HEK293 (cell line): ENCODE data around the gene TMC4.

Source experiments
- CTCF ChIP-seq: fragments of 450-650 bp; formaldehyde crosslinking; IDR thresholded peaks from 2 replicates; pipeline ENCODE4 v1.5.1; 2016; ENCODE audit warnings: missing biosample characterization, missing genetic modification characterization
- ZBTB20 ChIP-seq: fragments of 450-650 bp; formaldehyde crosslinking; IDR thresholded peaks from 2 replicates; pipeline ENCODE4 v1.5.1; 2016; ENCODE audit warnings: missing biosample characterization, missing genetic modification characterization
- ZNF23 ChIP-seq: fragments of 450-650 bp; formaldehyde crosslinking; IDR thresholded peaks from 2 replicates; pipeline ENCODE4 v1.5.1; 2016; ENCODE audit warnings: missing biosample characterization, missing genetic modification characterization, borderline replicate concordance
- ZNF24 ChIP-seq: fragments of 450-650 bp; formaldehyde crosslinking; IDR thresholded peaks from 2 replicates; pipeline ENCODE4 v1.5.1; 2016; ENCODE audit warnings: missing biosample characterization, missing genetic modification characterization
- ZNF274 ChIP-seq, 2 experiments: fragments of 200-500 bp in 1 of 2; fragments of 450-650 bp in 1 of 2; sonication (Bioruptor generic) in 1 of 2; formaldehyde crosslinking in 1 of 2; IDR thresholded peaks; 2 replicates each; pipeline versions ENCODE4 v1.5.1 to v1.6.1; 2014 to 2016; ENCODE audit warnings: borderline replicate concordance in 1 of 2, inconsistent platforms in 1 of 2, low read length in 1 of 2, missing biosample characterization in 1 of 2, missing genetic modification characterization in 1 of 2
- ZNF335 ChIP-seq: fragments of 450-650 bp; formaldehyde crosslinking; conservative IDR thresholded peaks from 2 replicates; pipeline ENCODE4 v1.5.1; 2016; ENCODE audit warnings: missing biosample characterization, missing genetic modification characterization
- ZNF510 ChIP-seq: fragments of 450-650 bp; formaldehyde crosslinking; IDR thresholded peaks from 2 replicates; pipeline ENCODE4 v1.5.1; 2018; ENCODE audit warnings: mild to moderate bottlenecking, missing genetic modification characterization, missing biosample characterization; ENCODE audit not compliant: insufficient replicate concordance
- ZNF530 ChIP-seq: fragments of 450-650 bp; formaldehyde crosslinking; IDR thresholded peaks from 2 replicates; pipeline ENCODE4 v1.5.1; 2016; ENCODE audit warnings: low read depth, missing biosample characterization, missing genetic modification characterization
- ZNF544 ChIP-seq: fragments of 450-650 bp; formaldehyde crosslinking; IDR thresholded peaks from 2 replicates; pipeline ENCODE4 v1.5.0; 2017; ENCODE audit warnings: missing biosample characterization, missing genetic modification characterization
- TF ChIP-seq, protein P1 (sequence below): fragments of 450-650 bp; formaldehyde crosslinking; IDR thresholded peaks from 2 replicates; pipeline ENCODE4 v1.5.1; 2016; ENCODE audit warnings: missing biosample characterization, missing genetic modification characterization
- TF ChIP-seq, protein P2 (sequence below): fragments of 450-650 bp; formaldehyde crosslinking; IDR thresholded peaks from 2 replicates; pipeline ENCODE4 v1.5.1; 2016; ENCODE audit warnings: missing biosample characterization, missing genetic modification characterization
- TF ChIP-seq, protein P3 (sequence below): sonication (generic); formaldehyde crosslinking; IDR thresholded peaks from 2 replicates; pipeline ENCODE4 v1.8.1; 2022; ENCODE audit warnings: mild to moderate bottlenecking, moderate library complexity, missing genetic modification reagents

DNA sequence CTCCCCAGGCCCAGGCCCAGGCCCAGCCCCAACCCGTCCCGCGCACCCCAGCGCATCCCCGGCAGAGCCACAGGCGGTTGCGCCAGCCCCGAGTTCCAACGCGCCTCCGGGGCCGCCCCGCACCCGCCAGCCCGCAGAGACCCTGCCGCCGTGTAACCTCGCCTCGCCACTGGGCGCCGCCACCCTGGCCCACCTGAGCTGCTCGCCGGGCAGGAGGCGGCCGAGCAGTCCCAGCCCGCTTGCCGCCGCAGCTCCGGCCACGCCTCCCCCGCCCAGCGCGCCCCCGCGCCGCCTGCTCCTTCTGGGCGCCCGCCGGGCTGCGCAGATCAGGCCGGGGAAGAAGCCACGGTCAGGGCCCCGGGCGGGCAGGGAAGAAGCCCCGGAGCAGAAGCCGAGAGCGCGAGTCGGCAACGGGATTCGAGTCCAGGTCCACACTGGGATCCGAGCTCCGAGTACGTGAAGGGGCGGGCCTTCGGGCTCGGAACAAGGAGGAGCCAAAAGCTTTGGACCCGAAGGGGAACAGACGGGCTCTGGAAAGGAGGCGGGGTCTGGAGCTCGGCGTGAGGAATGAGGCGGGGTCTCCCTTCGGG, 16.3 kb upstream of the TMC4 start, which contains the start of gene MBOAT7:
- TF ChIP-seq, protein P1, sequence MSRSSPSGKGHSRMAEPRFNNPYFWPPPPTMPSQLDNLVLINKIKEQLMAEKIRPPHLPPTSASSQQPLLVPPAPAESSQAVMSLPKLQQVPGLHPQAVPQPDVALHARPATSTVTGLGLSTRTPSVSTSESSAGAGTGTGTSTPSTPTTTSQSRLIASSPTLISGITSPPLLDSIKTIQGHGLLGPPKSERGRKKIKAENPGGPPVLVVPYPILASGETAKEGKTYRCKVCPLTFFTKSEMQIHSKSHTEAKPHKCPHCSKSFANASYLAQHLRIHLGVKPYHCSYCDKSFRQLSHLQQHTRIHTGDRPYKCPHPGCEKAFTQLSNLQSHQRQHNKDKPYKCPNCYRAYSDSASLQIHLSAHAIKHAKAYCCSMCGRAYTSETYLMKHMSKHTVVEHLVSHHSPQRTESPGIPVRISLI (tag by site-specific recombination): no peak
- TF ChIP-seq ZNF544 (tag by site-specific recombination): no peak
- TF ChIP-seq CTCF: 0 out of 2 replicates have a peak, but pooled peaks have one; percentile 37
- TF ChIP-seq ZNF24 (tag by site-specific recombination): no peak
- TF ChIP-seq, protein P2, sequence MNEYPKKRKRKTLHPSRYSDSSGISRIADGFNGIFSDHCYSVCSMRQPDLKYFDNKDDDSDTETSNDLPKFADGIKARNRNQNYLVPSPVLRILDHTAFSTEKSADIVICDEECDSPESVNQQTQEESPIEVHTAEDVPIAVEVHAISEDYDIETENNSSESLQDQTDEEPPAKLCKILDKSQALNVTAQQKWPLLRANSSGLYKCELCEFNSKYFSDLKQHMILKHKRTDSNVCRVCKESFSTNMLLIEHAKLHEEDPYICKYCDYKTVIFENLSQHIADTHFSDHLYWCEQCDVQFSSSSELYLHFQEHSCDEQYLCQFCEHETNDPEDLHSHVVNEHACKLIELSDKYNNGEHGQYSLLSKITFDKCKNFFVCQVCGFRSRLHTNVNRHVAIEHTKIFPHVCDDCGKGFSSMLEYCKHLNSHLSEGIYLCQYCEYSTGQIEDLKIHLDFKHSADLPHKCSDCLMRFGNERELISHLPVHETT (tag by site-specific recombination): no peak
- no peak for TF ChIP-seq ZNF274 (IDR thresholded peaks at IDR 0.05; ENCODE audit: low read length)
- no peak for TF ChIP-seq ZNF274 (tag by site-specific recombination; IDR thresholded peaks at IDR 0.05; ENCODE audit: borderline replicate concordance)
- no peak for TF ChIP-seq ZNF530 (tag by site-specific recombination)
- TF ChIP-seq ZBTB20: peak; percentile 84
- no peak for TF ChIP-seq ZNF510
- TF ChIP-seq, protein P3, sequence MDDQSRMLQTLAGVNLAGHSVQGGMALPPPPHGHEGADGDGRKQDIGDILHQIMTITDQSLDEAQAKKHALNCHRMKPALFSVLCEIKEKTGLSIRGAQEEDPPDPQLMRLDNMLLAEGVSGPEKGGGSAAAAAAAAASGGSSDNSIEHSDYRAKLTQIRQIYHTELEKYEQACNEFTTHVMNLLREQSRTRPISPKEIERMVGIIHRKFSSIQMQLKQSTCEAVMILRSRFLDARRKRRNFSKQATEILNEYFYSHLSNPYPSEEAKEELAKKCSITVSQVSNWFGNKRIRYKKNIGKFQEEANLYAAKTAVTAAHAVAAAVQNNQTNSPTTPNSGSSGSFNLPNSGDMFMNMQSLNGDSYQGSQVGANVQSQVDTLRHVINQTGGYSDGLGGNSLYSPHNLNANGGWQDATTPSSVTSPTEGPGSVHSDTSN: peak; percentile 98
- TF ChIP-seq ZNF335 (tag by site-specific recombination): peak; percentile 88
- TF ChIP-seq ZNF23 (tag by site-specific recombination): no peak
